Tibial artery (tissue), 4 donors: ENCODE results near the gene ARHGEF7.

Experiments
- DNase-seq, 2 donors: peaks; one replicate each; pipeline ENCODE4 v3.0.0-alpha.2; 2019
- H3K27ac ChIP-seq, 2 donors: fragments of 200-600 bp; sonication (generic) in 1 of 2; 1 replicate in 1 of 2; 2 replicates in 1 of 2; pipeline ENCODE4 v1.5.1; 2018 to 2019; ENCODE audit warnings: mild to moderate bottlenecking in 1 of 2
- H3K27me3 ChIP-seq, 2 donors: fragments of 200-600 bp; sonication (generic) in 1 of 2; one replicate each; pipeline versions ENCODE4 v1.5.1 to v1.6.0; 2016 to 2019
- H3K36me3 ChIP-seq, 3 donors: fragments of 200-600 bp; sonication (generic) in 2 of 3; one replicate each; pipeline ENCODE4 v1.5.1; 2016 to 2019; ENCODE audit warnings: mild to moderate bottlenecking in 2 of 3
- H3K4me1 ChIP-seq, 4 donors: fragments of 200-600 bp; sonication (generic) in 2 of 4; 1 replicate in 3 of 4; 2 replicates in 1 of 4; pipeline ENCODE4 v1.5.1; 2016 to 2019
- H3K4me3 ChIP-seq, 2 donors: fragments of 200-600 bp; sonication (generic) in 1 of 2; 1 replicate in 1 of 2; 2 replicates in 1 of 2; pipeline ENCODE4 v1.5.1; 2018 to 2019; ENCODE audit warnings: mild to moderate bottlenecking in 2 of 2
- H3K9me3 ChIP-seq, 3 donors: fragments of 200-600 bp; sonication (generic) in 1 of 3; one replicate each; pipeline ENCODE4 v1.5.1; 2016 to 2019
- intact Hi-C: fragments of 100-400 bp; cut with DNase I; formaldehyde crosslinking; loops from one replicate; pipeline ENCODE4 v1.15.0; 2023; ENCODE audit warnings: low total_unique reads
- TF ChIP-seq, protein P1 (sequence below), 2 experiments: fragments of 200-600 bp in 1 of 2; fragments of 450-650 bp in 1 of 2; IDR thresholded peaks; one replicate each; pipeline ENCODE4 v1.5.1; 2017 to 2019; ENCODE audit warnings: antibody characterized with exemption in 2 of 2, mild to moderate bottlenecking in 1 of 2, moderate library complexity in 1 of 2

ARHGEF7 gene

DNA sequence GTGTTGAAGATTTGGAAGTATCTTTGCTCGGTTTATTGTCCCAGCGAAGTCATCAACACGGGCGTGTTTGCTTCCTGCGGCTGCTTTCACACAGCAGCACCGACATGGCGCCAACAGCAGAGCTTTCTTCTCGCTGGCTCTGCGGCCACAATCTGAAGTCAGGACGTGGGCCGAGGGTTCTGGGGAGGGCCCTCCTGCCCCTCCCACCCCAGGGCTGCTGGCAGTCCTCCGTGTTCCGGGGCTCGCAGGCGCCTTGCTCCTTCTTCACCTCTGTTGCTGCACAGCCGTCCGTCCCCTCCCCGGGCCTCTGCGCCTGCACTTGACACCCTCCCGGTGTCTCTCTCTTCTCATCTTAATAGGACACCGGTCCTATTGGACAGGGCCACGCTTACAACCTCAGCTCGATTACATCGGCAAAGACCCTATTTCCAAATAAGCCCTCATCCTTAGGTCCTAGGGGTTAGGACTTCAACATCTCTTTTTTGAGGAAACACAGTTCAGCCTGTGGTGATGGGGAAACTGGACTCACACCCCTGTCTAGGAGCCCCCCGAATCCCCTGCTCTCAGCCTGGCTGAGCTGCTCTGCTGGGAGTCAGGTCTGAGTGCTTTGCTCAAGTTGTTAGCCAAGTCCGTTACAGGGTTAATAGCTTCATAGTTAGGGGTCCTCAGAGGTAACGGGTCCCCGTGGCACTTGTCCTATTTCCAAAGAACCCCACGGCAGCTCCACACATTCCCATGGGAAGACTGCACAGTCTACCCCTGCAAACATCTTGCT lies 202.6 kb downstream of the ARHGEF7 start:
- DNase-seq, result no peak

DNA sequence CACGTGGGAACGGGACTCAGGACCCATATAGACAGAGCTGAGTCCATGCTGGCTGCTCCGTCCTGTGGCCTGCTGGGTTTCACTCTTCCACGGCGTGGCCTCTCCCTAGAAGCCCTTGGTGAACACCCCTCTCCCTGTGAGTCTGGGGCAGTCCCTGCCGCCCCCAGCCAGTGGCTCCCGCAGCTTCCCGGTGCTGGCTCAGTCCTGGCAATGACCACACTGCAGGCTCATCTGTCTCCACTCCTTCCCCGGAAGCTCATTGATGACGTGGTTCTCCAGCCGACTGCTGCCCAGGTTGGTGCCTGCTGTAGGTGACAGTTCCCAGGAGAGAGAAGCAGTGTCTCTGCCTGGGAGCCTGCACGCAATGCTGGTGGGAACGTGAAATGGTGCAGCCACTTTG lies 203.3 kb downstream of the ARHGEF7 start:
- Histone ChIP-seq H3K4me1 (peaks cover 0 to 18% (median 7%) of the 10 kb centered on the region in 4 donors), H3K4me3 (no peak overlapping the region), H3K36me3 (peaks cover 0 to 21% (median 7%) of the 10 kb centered on the region in 3 donors), H3K27ac (no peak overlapping the region), H3K9me3 (no peaks in the 10 kb centered on the region), H3K27me3 (no peaks in the 10 kb centered on the region)
- TF ChIP-seq, protein P1, sequence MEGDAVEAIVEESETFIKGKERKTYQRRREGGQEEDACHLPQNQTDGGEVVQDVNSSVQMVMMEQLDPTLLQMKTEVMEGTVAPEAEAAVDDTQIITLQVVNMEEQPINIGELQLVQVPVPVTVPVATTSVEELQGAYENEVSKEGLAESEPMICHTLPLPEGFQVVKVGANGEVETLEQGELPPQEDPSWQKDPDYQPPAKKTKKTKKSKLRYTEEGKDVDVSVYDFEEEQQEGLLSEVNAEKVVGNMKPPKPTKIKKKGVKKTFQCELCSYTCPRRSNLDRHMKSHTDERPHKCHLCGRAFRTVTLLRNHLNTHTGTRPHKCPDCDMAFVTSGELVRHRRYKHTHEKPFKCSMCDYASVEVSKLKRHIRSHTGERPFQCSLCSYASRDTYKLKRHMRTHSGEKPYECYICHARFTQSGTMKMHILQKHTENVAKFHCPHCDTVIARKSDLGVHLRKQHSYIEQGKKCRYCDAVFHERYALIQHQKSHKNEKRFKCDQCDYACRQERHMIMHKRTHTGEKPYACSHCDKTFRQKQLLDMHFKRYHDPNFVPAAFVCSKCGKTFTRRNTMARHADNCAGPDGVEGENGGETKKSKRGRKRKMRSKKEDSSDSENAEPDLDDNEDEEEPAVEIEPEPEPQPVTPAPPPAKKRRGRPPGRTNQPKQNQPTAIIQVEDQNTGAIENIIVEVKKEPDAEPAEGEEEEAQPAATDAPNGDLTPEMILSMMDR (IDR thresholded peaks at IDR 0.05), result no peak
- intact Hi-C loops, result no loop called here
- peak in 1 of 2 donors; percentile 47 for DNase-seq

More for the DNA sequence above, 202.6 kb downstream of the ARHGEF7 start:
- Histone ChIP-seq H3K4me3 (no peak overlapping the region), H3K36me3 (peaks cover 6 to 26% (median 12%) of the 10 kb centered on the region in 3 donors), H3K9me3 (peaks cover 0 to 3% (median 1%) of the 10 kb centered on the region in 3 donors), H3K4me1 (peaks cover 0 to 18% (median 7%) of the 10 kb centered on the region in 4 donors), H3K27me3 (no peaks in the 10 kb centered on the region), H3K27ac (no peak overlapping the region)
- intact Hi-C loops, result no loop called here
- TF ChIP-seq, protein P1 (IDR thresholded peaks at IDR 0.05), result no peak

DNA sequence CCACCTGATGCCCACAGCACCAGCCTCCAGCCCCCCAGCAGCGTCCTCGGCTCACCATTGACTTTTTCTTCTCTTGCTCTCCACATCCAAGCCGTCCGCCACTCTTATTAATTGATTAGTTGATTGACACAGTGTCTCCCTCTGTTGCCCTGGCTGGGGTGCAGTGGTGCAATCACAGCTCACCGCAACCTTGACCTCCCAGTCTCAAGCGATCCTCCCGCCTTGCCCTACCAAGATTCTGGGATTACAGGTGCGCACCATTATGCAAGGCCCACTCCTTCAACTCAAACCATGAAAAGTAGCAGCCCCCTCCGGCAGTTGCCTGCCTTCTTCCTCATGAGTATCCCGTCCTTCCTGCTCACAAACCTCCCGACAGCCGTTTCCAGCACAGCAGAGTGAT lies 204.4 kb downstream of the ARHGEF7 start:
- H3K27me3 ChIP-seq, result no peaks in the 10 kb centered on the region
- peak in 1 of 2 donors; percentile 48 for DNase-seq
- H3K27ac ChIP-seq, result no peak overlapping the region
- H3K9me3 ChIP-seq, result no peaks in the 10 kb centered on the region
- H3K36me3 ChIP-seq, result peaks cover 0 to 21% (median 7%) of the 10 kb centered on the region in 3 donors
- intact Hi-C loops, result no loop called here
- H3K4me3 ChIP-seq, result no peak overlapping the region
- TF ChIP-seq, protein P1 (IDR thresholded peaks at IDR 0.05), result no peak
- peaks cover 0 to 18% (median 7%) of the 10 kb centered on the region in 4 donors for H3K4me1 ChIP-seq

GRCh38 chr13:111319998-111320911 lies 205.1 kb downstream of the ARHGEF7 start, which contains the start of gene TEX29:
Gene TEX29, plus strand, starts transcription at chr13:111320642. Its CDS starts 249 bp downstream, at chr13:111320891.
- intact Hi-C loops, result no loop called here
- DNase-seq, result peak in 1 of 2 donors; percentile 50
- no peaks in the 10 kb centered on the region for H3K9me3 ChIP-seq
- H3K27ac ChIP-seq, result no peak within 1 kb of the TSS
- TF ChIP-seq, protein P1 (IDR thresholded peaks at IDR 0.05), result no peak
- peaks cover 0 to 21% (median 7%) of the 10 kb centered on the region in 3 donors for H3K36me3 ChIP-seq
- peaks cover 0 to 15% (median 7%) of the 10 kb centered on the region in 4 donors for H3K4me1 ChIP-seq
- H3K27me3 ChIP-seq, result no peaks in the 10 kb centered on the region
- no peak within 1 kb of the TSS for H3K4me3 ChIP-seq

DNA sequence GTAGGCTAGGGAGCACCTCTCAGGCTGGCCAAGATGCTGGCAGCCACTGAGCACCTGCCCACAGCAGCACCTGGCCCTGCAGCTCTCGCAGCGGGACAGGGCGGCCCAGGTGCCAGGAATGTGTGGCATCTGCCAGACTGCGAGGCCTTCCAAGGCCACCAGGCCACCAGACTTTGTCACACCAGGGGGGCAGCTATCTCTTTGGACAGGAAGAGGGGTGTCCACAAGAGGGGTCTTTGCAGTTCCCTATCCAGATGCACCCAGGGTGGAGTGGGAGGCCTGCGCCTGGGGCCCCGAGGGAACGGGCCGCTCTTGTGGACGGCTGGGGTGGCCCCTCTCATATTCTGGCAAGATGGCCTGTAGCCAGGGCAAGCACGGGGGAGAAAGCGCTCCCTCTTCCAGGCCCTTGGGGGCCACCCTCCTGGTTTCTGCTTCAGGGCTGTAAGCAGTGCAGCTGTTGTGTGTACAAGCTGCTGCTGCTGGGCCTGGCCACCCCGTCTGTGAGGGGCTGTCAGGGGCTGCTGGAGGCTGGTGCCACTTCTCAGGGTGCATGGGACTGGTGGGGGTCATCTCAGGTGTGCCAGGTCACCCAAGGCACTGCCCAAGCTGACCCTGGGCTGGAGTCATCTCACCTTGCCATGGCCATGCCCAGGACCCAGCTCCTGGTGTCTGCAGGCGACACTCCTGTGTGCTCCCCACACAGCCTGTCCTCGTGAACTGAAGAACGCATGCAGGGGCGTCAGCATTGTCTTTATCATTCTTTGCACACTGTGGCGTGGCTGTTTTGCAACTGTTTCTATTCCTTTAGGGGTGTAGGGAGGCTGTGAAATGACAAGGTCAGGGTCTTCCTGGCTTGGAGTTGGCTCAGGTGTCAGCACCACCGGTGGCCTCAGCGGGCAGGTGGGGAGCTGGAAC lies 207.1 kb downstream of the ARHGEF7 start:
- H3K27ac ChIP-seq, result no peak overlapping the region
- no peaks in the 10 kb centered on the region for H3K27me3 ChIP-seq
- intact Hi-C loops, result no loop called here
- H3K9me3 ChIP-seq, result no peaks in the 10 kb centered on the region
- TF ChIP-seq, protein P1 (IDR thresholded peaks at IDR 0.05), result no peak
- H3K4me1 ChIP-seq, result no peaks in the 10 kb centered on the region
- H3K4me3 ChIP-seq, result no peak overlapping the region
- peaks cover 0 to 8% (median 0%) of the 10 kb centered on the region in 3 donors for H3K36me3 ChIP-seq
- peak; percentile 12 to 37 for DNase-seq
